Upper lobe of left lung (tissue), 6 donors: ENCODE measurements around the gene SFXN5. TPM values are rescaled to one million over a fixed set of nuclear protein-coding genes. Genes with fewer than 3 reads are reported as not detected.

Source experiments
- ATAC-seq, 2 donors: fragments of 200-7000 bp; cut with Tn5 transposase; one replicate each; pipeline ENCODE4 v1.9.1; 2022; ENCODE audit warnings: mild to moderate bottlenecking in 2 of 2, moderate library complexity in 2 of 2; ENCODE audit not compliant: low FRiP score in 2 of 2
- DNase-seq, 2 donors: peaks; one replicate each; pipeline ENCODE4 v3.0.0-alpha.2; 2019 to 2020
- H3K27ac ChIP-seq, 4 donors: fragments of 200-600 bp; sonication (generic); one replicate each; pipeline ENCODE4 v1.5.1; 2016 to 2019
- H3K27me3 ChIP-seq, 4 donors: fragments of 200-600 bp; sonication (generic); one replicate each; pipeline ENCODE4 v1.5.1; 2017 to 2019
- H3K36me3 ChIP-seq, 4 donors: fragments of 200-600 bp; sonication (generic); one replicate each; pipeline ENCODE4 v1.5.1; 2016 to 2019
- H3K4me1 ChIP-seq, 4 donors: fragments of 200-600 bp; sonication (generic); one replicate each; pipeline ENCODE4 v1.5.1; 2018 to 2019
- H3K4me3 ChIP-seq, 4 donors: fragments of 200-600 bp; sonication (generic); one replicate each; pipeline ENCODE4 v1.5.1; 2017 to 2019; ENCODE audit warnings: mild to moderate bottlenecking in 2 of 4, moderate library complexity in 1 of 4
- H3K9me3 ChIP-seq, 4 donors: fragments of 200-600 bp; sonication (generic); one replicate each; pipeline ENCODE4 v1.5.1; 2018 to 2019
- CTCF ChIP-seq, 6 experiments: fragments of 450-650 bp in 4 of 6; fragments of 200-600 bp in 2 of 6; sonication (generic) in 2 of 6; IDR thresholded peaks; one replicate each; pipeline ENCODE4 v1.5.1; 2016 to 2019; ENCODE audit warnings: antibody characterized with exemption in 6 of 6
- EP300 ChIP-seq, 4 donors: sonication (generic); formaldehyde crosslinking; IDR thresholded peaks; one replicate each; pipeline ENCODE4 v1.5.1; 2017; ENCODE audit warnings: antibody characterized with exemption in 4 of 4, control low read depth in 2 of 4
- POLR2A ChIP-seq, 4 donors: fragments of 450-650 bp; IDR thresholded peaks; one replicate each; pipeline ENCODE4 v1.5.1; 2016 to 2017; ENCODE audit warnings: antibody characterized with exemption in 4 of 4, mild to moderate bottlenecking in 2 of 4
- POLR2AphosphoS5 ChIP-seq, 2 donors: sonication (generic); formaldehyde crosslinking; IDR thresholded peaks; one replicate each; pipeline ENCODE4 v1.5.1; 2017; ENCODE audit warnings: antibody characterized with exemption in 2 of 2
- WGBS, 2 donors: methylation state at CpG; one replicate each; pipeline ENCODE4 v1.1.5; 2017 to 2018; 5-methylcytosine and 5-hydroxymethylcytosine counted together
- total RNA-seq, 6 donors: library from RNA; depleted of rRNA in 4 of 6; stranded (reverse); fragments of >200 nt in 4 of 6; gene quantifications; one replicate each; pipeline versions ENCODE4 v1.1.0 to v1.2.1, GENCODE V29; 2016 to 2021
- donor health status: DM: no; HTN: no; CAD: no; lungs with moderate emphysema.
- donor health status: DM: no; HTN: yes; CAD: no; lungs with severe emphysema.

The SFXN5 gene
- total RNA-seq, 6 donors from 2014 or later = 10.8 to 44.0 (median 13.7) TPM

GRCh38 chr2:73023497-73023896 is 48.0 kb downstream of the SFXN5 start:
- Histone ChIP-seq H3K27me3 (no peaks in the 10 kb centered on the region), H3K27ac (no peak overlapping the region), H3K9me3 (no peaks in the 10 kb centered on the region), H3K36me3 (peaks cover 0 to 18% (median 5%) of the 10 kb centered on the region in 4 donors), H3K4me1 (no peaks in the 10 kb centered on the region), H3K4me3 (no peak overlapping the region)
- ATAC-seq (no peak), DNase-seq (no peak)
- WGBS, 2 donors = 87 to 90% methylated on average over 1 of the region's 1 CpG
- TF ChIP-seq POLR2A (IDR thresholded peaks at IDR 0.05) = no peak
- TF ChIP-seq POLR2AphosphoS5 (IDR thresholded peaks at IDR 0.05) = no peak
- no peak for TF ChIP-seq CTCF (IDR thresholded peaks at IDR 0.05)
- no peak for TF ChIP-seq EP300 (IDR thresholded peaks at IDR 0.05)

GRCh38 chr2:73022024-73022568 is 49.4 kb downstream of the SFXN5 start:
- DNase-seq (peak in 1 of 2 donors; percentile 9), ATAC-seq (peak in 1 of 2 donors; percentile 23)
- H3K4me1 ChIP-seq = no peaks in the 10 kb centered on the region
- TF ChIP-seq POLR2AphosphoS5 (IDR thresholded peaks at IDR 0.05) (no peak), CTCF (IDR thresholded peaks at IDR 0.05) (no peak), EP300 (IDR thresholded peaks at IDR 0.05) (no peak), POLR2A (IDR thresholded peaks at IDR 0.05) (no peak)
- H3K36me3 ChIP-seq = peaks cover 0 to 9% (median 5%) of the 10 kb centered on the region in 4 donors
- no peak overlapping the region for H3K27ac ChIP-seq
- no peak overlapping the region for H3K4me3 ChIP-seq
- no peaks in the 10 kb centered on the region for H3K27me3 ChIP-seq
- no peaks in the 10 kb centered on the region for H3K9me3 ChIP-seq
- WGBS, 2 donors = 83 to 85% methylated on average over 4 of the region's 4 CpGs

- no peak overlapping the region for H3K4me3 ChIP-seq
- ATAC-seq (no peak), DNase-seq (peak in 1 of 2 donors; percentile 9)
- peaks cover 0 to 9% (median 5%) of the 10 kb centered on the region in 4 donors for H3K36me3 ChIP-seq
- H3K27me3 ChIP-seq = no peaks in the 10 kb centered on the region
- no peaks in the 10 kb centered on the region for H3K9me3 ChIP-seq
- WGBS, 2 donors = 82 to 84% methylated on average over 7 to 8 of the region's 8 CpGs
- TF ChIP-seq CTCF (IDR thresholded peaks at IDR 0.05) = no peak
- no peak for TF ChIP-seq EP300 (IDR thresholded peaks at IDR 0.05)
- TF ChIP-seq POLR2AphosphoS5 (IDR thresholded peaks at IDR 0.05) = no peak
- no peak for TF ChIP-seq POLR2A (IDR thresholded peaks at IDR 0.05)
- no peak overlapping the region for H3K27ac ChIP-seq
- H3K4me1 ChIP-seq = no peaks in the 10 kb centered on the region
These were observed 50.0 kb downstream of the SFXN5 start for GRCh38 chr2:73021371-73022010.

- 70 to 78% methylated on average over 11 to 12 of the region's 12 CpGs for WGBS, 2 donors
- ATAC-seq = peak in 1 of 2 donors; percentile 20
These were observed 50.7 kb downstream of the SFXN5 start for GRCh38 chr2:73020657-73021370.

More at GRCh38 chr2:73020657-73021370, 50.7 kb downstream of the SFXN5 start:
- peak in 1 of 2 donors; percentile 20 for DNase-seq
- Histone ChIP-seq H3K36me3 (peaks cover 0 to 9% (median 5%) of the 10 kb centered on the region in 4 donors), H3K4me1 (no peaks in the 10 kb centered on the region), H3K9me3 (no peaks in the 10 kb centered on the region), H3K27ac (no peak overlapping the region), H3K27me3 (no peaks in the 10 kb centered on the region), H3K4me3 (no peak overlapping the region)
- TF ChIP-seq POLR2A (IDR thresholded peaks at IDR 0.05) = no peak
- no peak for TF ChIP-seq EP300 (IDR thresholded peaks at IDR 0.05)
- no peak for TF ChIP-seq POLR2AphosphoS5 (IDR thresholded peaks at IDR 0.05)
- TF ChIP-seq CTCF (IDR thresholded peaks at IDR 0.05) = no peak
